GM08714 (cell line): ENCODE measurements around the gene DLGAP1.

Experiments
- H3K4me3 ChIP-seq: fragments of 200-500 bp; sonication (Bioruptor generic); 2 replicates; pipeline ENCODE4 v1.5.1; 2014; ENCODE audit warnings: mild to moderate bottlenecking, low read length, inconsistent platforms
- ZNF274 ChIP-seq: IDR thresholded peaks from 2 replicates; pipeline ENCODE4 v1.6.1; 2012; ENCODE audit warnings: mild to moderate bottlenecking, low read depth, low read length

DLGAP1 gene

GRCh38 chr18:4106407-4107033, 348.6 kb downstream of the DLGAP1 start:
- TF ChIP-seq ZNF274: no peak
- H3K4me3 ChIP-seq: no peak overlapping the region

- TF ChIP-seq ZNF274: no peak
- no peak overlapping the region for H3K4me3 ChIP-seq
Measured at GRCh38 chr18:4102901-4103300, 352.2 kb downstream of the DLGAP1 start.

GRCh38 chr18:4101009-4101408, 354.1 kb downstream of the DLGAP1 start:
- TF ChIP-seq ZNF274: no peak
- H3K4me3 ChIP-seq: no peak overlapping the region

- H3K4me3 ChIP-seq: no peak overlapping the region
- no peak for TF ChIP-seq ZNF274
Measured at GRCh38 chr18:4096486-4096885, 358.6 kb downstream of the DLGAP1 start.

GRCh38 chr18:4093676-4094075, 361.4 kb downstream of the DLGAP1 start:
- H3K4me3 ChIP-seq: no peak overlapping the region
- TF ChIP-seq ZNF274: no peak

GRCh38 chr18:4084382-4084900, 370.7 kb downstream of the DLGAP1 start:
- TF ChIP-seq ZNF274: no peak
- H3K4me3 ChIP-seq: no peak overlapping the region

GRCh38 chr18:4078246-4078645, 376.9 kb downstream of the DLGAP1 start:
- no peak overlapping the region for H3K4me3 ChIP-seq
- no peak for TF ChIP-seq ZNF274

- no peak for TF ChIP-seq ZNF274
- H3K4me3 ChIP-seq: no peak overlapping the region
Measured at GRCh38 chr18:4077721-4078120, 377.4 kb downstream of the DLGAP1 start.

GRCh38 chr18:4077204-4077603, 377.9 kb downstream of the DLGAP1 start:
- no peak for TF ChIP-seq ZNF274
- no peak overlapping the region for H3K4me3 ChIP-seq

- H3K4me3 ChIP-seq: no peak overlapping the region
- no peak for TF ChIP-seq ZNF274
Measured at GRCh38 chr18:4074647-4075046, 380.5 kb downstream of the DLGAP1 start.

GRCh38 chr18:4069183-4069582, 385.9 kb downstream of the DLGAP1 start:
- no peak for TF ChIP-seq ZNF274
- H3K4me3 ChIP-seq: no peak overlapping the region

GRCh38 chr18:4068552-4069158, 386.5 kb downstream of the DLGAP1 start:
- H3K4me3 ChIP-seq: no peak overlapping the region
- TF ChIP-seq ZNF274: no peak

GRCh38 chr18:4063545-4063944, 391.6 kb downstream of the DLGAP1 start:
- no peak for TF ChIP-seq ZNF274
- no peak overlapping the region for H3K4me3 ChIP-seq

GRCh38 chr18:4060427-4061281, 394.5 kb downstream of the DLGAP1 start:
- TF ChIP-seq ZNF274: no peak
- no peak overlapping the region for H3K4me3 ChIP-seq

- no peak overlapping the region for H3K4me3 ChIP-seq
- TF ChIP-seq ZNF274: no peak
Measured at GRCh38 chr18:4058179-4058578, 396.9 kb downstream of the DLGAP1 start.
